ENCODE data around the gene C1orf116.

DNA sequence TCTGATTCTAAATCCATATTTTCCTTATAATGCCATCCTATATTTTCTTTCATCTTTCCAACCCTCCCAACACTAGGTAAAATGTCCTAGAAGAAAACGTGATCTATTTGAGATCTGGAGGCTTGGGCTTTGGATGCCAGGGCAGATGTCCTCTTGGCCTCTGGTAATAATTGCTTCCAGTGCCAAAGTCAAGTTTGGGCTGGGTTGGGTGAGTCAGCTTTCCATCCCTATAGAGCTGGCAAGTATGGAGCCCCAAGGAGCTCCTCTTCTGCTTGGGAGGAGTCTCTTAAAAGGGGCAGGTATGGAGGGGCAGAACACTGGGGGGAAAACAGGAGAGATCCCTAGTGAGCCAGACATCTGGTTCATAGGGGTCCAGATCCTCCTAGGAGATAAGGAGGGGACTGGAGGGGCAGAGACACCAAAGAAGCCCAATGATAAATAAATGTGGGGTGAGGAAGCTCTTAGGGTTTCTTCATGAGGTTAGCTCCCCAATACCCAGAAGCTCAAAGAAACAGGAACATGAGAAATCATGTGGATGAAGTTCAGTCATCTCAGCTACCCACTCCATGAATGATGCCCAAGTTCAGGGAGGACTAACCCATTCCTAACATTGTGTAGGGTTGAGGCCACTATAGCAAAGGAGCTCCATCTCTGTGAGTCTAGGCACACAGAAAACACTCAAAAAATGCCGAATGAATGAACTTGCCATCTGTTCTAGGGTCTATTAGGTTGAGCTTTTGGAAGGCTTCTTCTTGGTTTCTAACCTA, 3.5 kb downstream of the C1orf116 start:
- TF ChIP-seq, protein P1, sequence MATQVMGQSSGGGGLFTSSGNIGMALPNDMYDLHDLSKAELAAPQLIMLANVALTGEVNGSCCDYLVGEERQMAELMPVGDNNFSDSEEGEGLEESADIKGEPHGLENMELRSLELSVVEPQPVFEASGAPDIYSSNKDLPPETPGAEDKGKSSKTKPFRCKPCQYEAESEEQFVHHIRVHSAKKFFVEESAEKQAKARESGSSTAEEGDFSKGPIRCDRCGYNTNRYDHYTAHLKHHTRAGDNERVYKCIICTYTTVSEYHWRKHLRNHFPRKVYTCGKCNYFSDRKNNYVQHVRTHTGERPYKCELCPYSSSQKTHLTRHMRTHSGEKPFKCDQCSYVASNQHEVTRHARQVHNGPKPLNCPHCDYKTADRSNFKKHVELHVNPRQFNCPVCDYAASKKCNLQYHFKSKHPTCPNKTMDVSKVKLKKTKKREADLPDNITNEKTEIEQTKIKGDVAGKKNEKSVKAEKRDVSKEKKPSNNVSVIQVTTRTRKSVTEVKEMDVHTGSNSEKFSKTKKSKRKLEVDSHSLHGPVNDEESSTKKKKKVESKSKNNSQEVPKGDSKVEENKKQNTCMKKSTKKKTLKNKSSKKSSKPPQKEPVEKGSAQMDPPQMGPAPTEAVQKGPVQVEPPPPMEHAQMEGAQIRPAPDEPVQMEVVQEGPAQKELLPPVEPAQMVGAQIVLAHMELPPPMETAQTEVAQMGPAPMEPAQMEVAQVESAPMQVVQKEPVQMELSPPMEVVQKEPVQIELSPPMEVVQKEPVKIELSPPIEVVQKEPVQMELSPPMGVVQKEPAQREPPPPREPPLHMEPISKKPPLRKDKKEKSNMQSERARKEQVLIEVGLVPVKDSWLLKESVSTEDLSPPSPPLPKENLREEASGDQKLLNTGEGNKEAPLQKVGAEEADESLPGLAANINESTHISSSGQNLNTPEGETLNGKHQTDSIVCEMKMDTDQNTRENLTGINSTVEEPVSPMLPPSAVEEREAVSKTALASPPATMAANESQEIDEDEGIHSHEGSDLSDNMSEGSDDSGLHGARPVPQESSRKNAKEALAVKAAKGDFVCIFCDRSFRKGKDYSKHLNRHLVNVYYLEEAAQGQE (IDR thresholded peaks at IDR 0.05; ENCODE audit: insufficient read depth in 1 of 2, low read depth in 2 of 2, low read length in 2 of 2) = no peak
- no peak for TF ChIP-seq TAF1 (IDR thresholded peaks at IDR 0.05; ENCODE audit: borderline replicate concordance, insufficient read depth, low read length)
- no peak for TF ChIP-seq SIN3A (IDR thresholded peaks at IDR 0.05; ENCODE audit: borderline replicate concordance, insufficient read depth, low read length)

Measured in PFSK-1 (cell line).